GM21526 (cell line): ENCODE measurements around the gene CAPN13.
"Not testable (repeated sequence)": the region's sequence is repeated elsewhere in the genome, so short reads cannot be mapped to it uniquely, and the experiment has no call there.

Experiments used
- ATAC-seq: cut with Tn5 transposase; IDR thresholded peaks from one replicate; pipeline ENCODE4 v1.9.1; 2021; ENCODE audit warnings: moderate library complexity; ENCODE audit not compliant: unreplicated experiment, low FRiP score

CAPN13 gene

DNA sequence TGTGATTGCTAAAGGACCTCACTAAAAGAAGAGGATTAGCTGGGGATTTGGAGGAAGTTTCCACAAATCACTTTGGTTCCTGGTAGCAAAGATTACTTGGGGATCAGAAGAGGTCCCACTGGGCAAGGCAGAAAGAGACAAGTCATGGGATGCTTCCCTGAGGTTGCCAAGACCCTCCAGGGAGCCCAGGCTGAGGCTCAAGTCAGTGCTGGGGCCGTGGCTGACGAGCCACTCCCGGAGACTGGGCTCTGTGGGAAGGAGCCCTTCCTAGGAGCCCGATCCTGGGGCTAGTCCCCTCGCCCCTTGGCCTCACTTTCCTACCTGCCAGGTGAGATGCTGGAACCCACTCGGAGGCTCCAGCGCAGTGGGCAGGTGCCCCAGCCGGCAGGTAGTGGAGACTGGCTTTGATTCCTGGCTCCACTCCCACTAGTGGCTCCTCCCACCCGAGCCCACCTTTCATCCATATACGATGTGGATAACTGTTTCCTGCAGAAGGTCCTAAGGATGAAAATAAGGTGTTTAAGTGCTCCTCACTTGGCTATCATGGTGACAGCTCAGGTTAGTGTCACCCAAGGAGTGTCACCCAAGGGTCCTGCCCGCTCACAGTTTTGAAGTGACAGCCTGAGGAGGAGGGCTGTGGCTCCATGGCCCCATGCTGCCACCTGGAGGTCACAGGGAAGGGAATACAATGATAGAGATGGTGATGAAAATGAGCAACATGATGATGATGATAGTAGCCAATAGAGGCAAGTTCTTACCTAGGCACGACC, 100.5 kb downstream of the CAPN13 start:
- peak; percentile 46 for ATAC-seq

DNA sequence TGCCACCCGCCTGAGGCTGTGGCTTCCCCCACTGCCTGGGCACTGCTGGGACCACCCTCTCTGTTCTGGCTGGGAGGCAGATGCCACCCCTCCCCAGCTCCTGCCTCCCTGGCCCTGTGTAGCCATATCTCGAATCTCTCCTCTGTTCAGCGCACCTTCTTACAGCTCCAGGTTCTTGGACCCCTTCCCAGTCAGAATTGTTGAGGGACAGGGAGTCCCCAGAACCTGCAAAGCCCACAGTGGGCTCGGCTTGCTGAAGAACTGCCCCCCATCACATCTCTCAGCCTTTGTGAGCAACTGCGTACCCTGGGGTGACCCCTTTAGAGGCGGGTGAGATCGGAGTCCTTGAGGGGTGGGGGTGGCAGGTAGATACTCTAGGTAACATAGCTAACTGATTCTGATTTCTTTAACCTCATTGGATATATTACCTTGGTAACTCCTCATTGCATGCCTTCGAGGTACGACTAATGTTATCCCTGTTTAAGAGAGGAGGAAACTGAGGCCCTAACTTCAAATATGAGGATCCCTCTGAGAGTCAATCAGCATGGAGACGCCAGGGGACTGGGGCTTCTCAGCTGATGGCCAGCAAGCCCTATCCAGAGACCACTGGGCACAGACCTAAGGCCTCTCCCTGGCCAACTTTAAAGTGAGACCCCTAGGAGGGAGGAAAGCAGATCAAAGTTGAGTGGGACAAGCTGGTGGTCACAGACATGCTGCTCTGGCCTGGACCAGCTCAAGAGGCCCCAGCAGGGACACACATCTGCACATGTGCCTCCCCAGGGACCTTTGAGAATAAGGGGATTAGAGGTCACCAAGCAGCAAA, 101.3 kb downstream of the CAPN13 start:
- ATAC-seq, result no peak

DNA sequence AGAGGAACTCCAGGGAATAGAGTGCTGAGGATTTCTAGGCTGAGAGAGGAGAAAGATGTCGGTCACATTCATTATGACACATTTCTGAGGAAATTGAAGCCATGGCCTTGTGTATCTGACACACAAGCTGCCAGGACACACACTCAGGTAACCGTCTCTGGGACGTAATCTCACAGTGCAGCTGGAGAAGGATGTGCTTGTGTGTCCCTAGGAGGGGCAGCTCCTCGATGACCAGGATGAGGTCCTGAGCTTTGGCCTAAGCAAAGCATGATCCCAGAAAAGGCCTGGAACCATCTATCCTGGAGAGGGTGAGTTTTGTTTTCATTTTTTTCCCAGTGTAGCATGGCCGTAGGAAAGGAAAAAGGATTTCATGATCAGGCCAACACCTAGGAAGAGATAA, 102.2 kb downstream of the CAPN13 start:
- no peak for ATAC-seq

- no peak for ATAC-seq
Observed at GRCh38 chr2:30704309-30705020, 102.8 kb downstream of the CAPN13 start.

DNA sequence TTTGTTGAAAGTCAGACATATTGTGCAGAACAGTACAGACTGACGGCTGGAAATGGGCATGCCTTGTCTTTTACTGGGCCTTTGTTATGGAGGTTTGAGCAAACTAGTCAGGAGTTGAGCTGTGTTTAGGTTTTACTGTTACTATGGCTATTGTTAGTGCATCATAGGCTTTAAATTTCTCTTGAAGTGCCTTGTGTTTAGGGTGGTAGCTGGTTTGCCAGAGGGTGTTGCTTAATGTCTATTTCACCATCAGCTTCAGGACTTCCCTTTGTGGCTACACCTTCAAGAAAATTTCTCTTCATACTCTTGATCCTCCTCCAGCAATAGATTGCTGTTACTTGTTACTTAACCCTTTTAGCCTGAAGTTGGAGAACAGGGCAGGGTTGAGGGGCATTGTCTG, 104.6 kb downstream of the CAPN13 start:
- no peak for ATAC-seq

GRCh38 chr2:30701782-30702181, 105.5 kb downstream of the CAPN13 start:
- ATAC-seq, result no peak

- not testable (repeated sequence) for ATAC-seq
Observed at GRCh38 chr2:30697242-30698103, 109.8 kb downstream of the CAPN13 start.

- no peak for ATAC-seq
Observed at GRCh38 chr2:30695749-30696148, 111.5 kb downstream of the CAPN13 start.

DNA sequence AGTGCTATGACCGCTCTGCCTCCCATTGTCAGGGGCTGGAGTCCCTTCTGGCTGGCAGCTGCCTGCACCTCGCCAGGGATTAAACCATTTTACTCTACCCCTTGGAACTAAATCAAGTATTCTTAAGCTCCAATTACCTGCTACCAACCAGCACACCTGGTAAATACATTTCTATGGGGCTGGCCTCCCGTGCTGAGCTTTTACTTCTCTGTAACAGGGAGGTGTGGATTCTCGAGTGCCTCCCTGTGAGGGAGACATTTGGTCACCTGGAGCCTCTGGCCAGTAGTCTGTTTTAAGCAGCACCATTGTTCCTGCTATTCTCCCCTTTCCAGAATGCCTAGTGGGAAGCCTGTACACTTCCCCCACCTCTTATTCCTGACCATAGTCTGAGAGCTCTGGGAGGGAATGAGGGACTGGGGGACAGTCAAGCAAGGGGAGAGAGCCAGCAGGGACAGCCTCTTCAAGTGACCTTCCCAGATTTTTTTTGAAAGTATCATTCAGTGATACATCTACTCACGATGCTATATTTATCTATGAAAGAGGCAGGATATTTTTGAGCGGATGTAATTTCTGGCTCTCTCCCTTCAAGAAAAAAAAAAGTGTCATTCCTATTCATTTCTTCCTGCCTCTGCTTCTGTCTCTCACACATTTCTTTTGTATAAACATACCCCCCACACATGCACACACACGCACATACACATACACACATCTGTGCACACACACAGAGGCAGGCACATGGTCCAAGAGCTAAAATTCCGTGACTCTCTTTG, 112.8 kb downstream of the CAPN13 start:
- ATAC-seq, result no peak

GRCh38 chr2:30693821-30694281, 113.4 kb downstream of the CAPN13 start:
- no peak for ATAC-seq

DNA sequence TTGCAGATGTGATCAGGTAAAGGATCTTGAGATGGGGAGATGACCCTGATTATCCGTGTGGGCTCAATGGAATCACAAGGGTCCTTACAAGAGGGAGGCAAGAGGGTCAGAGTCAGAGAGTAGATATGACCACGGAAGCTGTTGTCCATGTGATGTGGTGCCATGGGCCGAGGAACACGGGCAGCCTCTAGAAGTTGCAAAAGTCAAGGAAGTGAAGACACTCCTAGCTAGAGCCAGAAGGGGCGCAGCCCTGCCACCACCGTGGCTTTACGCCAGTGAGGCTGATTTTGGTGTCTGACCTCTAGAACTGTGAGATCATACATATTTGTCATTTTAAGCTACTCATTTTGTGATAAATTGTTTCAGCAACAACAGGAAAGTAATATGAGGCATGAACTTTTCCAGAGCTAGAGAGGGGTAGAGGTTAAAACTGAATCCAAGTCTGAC, 114.4 kb downstream of the CAPN13 start:
- no peak for ATAC-seq

GRCh38 chr2:30691948-30692828, 115.1 kb downstream of the CAPN13 start:
- ATAC-seq, result no peak

DNA sequence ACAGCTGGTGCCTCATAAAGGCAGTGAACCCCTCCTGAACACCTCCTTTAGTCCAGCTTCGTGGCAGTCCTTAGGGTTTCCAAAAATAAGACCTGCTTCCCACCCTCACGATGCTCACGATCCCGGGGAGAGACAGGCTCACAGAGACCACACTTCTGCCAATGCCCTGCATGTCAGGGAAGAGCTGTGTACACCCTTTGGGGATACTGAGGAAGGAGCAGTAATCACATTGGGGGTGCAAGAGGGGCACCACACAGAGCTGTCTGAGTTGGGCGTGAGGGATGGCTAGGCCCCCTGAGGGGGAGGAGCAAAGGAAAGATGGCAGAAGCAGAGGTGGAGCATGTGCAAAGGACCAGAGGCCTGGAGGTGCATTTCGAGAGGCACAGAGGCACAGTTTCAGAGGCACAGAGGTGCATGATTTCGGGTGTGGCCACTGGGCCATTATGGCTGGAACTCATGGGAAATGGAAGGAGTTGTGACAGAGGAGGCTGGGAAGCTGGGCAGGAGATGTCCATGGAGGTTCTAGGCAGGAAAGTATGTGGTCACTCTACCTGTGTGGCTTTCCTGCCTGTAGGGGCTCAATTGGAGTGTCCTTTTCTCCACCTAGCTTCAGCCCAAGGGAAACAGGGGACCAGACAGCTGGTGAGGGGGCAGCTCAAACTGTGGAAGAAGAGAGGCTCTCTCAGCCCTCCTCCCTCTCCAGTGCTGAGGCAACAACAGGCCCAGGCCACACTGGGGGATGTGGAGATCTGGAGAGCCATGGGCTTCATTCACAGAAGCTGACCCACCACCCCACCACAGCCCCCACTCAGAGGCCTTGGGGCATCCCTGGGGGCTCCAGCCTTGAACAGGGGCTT, 115.9 kb downstream of the CAPN13 start:
- no peak for ATAC-seq

DNA sequence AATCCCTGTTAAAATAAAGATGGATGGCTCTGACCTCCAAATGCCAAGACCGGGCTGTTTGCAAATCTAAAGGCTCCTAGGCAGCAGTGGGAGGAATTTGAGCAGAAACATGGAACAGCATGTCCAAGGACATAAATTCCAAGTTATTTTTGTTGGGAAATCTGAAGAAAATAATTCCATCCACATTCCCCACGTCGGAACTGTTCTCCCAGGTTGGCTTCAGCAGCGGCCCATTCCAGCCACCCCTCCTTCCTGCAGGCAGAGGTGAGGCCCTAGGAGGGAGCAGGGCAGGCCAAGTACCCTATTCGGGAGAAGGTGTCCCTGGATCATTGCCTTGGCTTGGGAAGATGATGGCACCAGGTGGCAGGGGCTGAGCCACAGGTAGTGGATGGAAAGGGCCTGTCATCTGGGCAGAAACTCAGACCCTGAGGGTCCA, 117.1 kb downstream of the CAPN13 start:
- ATAC-seq, result no peak

GRCh38 chr2:30689496-30690125, 117.6 kb downstream of the CAPN13 start:
- ATAC-seq, result no peak

DNA sequence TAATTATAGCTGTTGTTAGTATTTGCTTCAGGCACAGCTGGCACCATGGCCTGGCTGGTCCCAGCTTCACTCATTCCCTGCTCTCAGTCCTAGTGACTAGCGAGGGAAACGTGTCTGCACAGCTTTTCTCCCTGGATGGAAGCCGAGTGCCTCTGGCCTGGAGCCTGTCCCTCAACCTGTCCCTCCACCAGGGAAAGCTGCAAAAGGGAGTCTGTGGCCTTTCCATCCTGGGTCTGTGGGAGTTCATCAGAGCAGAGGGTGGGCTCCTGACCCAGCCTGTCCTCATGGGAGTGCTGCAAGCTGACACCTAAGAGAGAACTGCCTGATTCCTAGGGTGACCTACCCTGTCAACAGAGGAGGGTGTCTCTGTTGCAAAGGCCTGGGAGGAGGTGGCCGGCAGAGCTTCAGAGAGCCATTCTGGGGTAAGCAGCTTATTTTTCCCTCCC, 118.3 kb downstream of the CAPN13 start:
- ATAC-seq, result no peak

DNA sequence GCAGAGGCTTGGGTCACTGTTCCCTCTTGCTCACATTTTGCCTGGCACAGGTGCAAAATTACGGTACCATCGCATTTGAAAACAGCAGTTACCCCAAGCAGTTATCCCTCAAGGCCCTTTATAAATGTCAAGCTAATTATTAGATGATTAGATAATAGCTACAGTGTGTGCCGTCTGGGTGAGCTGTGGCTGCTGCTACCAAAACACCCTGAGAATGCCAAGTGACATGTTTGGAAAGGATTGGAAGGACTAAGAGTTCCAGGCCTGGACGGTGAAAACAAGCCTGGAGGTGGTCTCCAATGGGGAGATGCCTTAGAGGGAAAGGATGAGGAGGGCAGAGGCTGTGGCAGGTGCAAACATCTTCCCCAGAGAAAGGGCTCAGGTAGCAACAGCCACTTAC, 120.6 kb downstream of the CAPN13 start:
- no peak for ATAC-seq
